Bronchial epithelial cell (primary cell): ENCODE data around the gene BTF3. TPM values are rescaled to one million over a fixed set of nuclear protein-coding genes. Genes with fewer than 3 reads are reported as not detected.

ENCODE experiments used
- DNase-seq: peaks from one replicate; pipeline ENCODE4 v3.0.0-alpha.2; 2010; ENCODE audit warnings: low read depth
- FAIRE-seq: peaks from 2 replicates; lab custom pipeline; 2011; peaks lifted over from hg19 to GRCh38; lab: Jason Lieb, UNC
- H3K27me3 ChIP-seq: 2 replicates; pipeline ENCODE4 v1.5.1; 2011; ENCODE audit warnings: low read length; ENCODE audit not compliant: control insufficient read depth, insufficient read depth
- H3K36me3 ChIP-seq: 2 replicates; pipeline ENCODE4 v1.5.1; 2011; ENCODE audit warnings: low read length; ENCODE audit not compliant: control insufficient read depth, insufficient read depth
- H3K4me3 ChIP-seq: 2 replicates; pipeline ENCODE4 v1.5.1; 2011; ENCODE audit warnings: mild to moderate bottlenecking, low read depth, low read length, control low read depth
- CTCF ChIP-seq: IDR thresholded peaks from 2 replicates; pipeline ENCODE4 v1.5.1; 2011; ENCODE audit warnings: mild to moderate bottlenecking, moderate library complexity, low read length, control low read depth, inconsistent platforms; ENCODE audit not compliant: insufficient read depth, severe bottlenecking
- total RNA-seq: library from RNA; depleted of rRNA; stranded (reverse); fragments of >200 nt; gene quantifications from 2 replicates; pipeline ENCODE4 v1.2.1, GENCODE V29; 2014

BTF3 gene
- total RNA-seq, 1 donor from 2014 or later: 227 TPM

GRCh38 chr5:73550016-73550415 is 51.8 kb downstream of the BTF3 start:
- TF ChIP-seq CTCF: no peak
- DNase-seq (no peak), FAIRE-seq (no peak)
- H3K4me3 ChIP-seq: no peak overlapping the region
- peaks cover 4% of the 10 kb centered on the region for H3K36me3 ChIP-seq
- no peaks in the 10 kb centered on the region for H3K27me3 ChIP-seq

- FAIRE-seq (no peak), DNase-seq (no peak)
Observed at GRCh38 chr5:73552642-73553041, 54.4 kb downstream of the BTF3 start.

More at GRCh38 chr5:73552642-73553041, 54.4 kb downstream of the BTF3 start:
- Histone ChIP-seq H3K36me3 (peaks cover 5% of the 10 kb centered on the region), H3K27me3 (no peaks in the 10 kb centered on the region), H3K4me3 (no peak overlapping the region)
- TF ChIP-seq CTCF: no peak

Other genes starting within 250 kb of the BTF3 start
- gene FOXD1, start 49.7 kb upstream of the BTF3 start, total RNA-seq: 2.3 and 3.4 TPM in 2 replicates
- 19.2 and 34.3 TPM in 2 replicates for gene ANKRA2, start 67.2 kb downstream of the BTF3 start, total RNA-seq
- gene UTP15, start 67.3 kb downstream of the BTF3 start, total RNA-seq: 23.6 and 45.0 TPM in 2 replicates
- 37.4 and 44.7 TPM in 2 replicates for gene ARHGEF28, start 127.8 kb downstream of the BTF3 start, total RNA-seq